Dermis microvascular lymphatic vessel endothelial cell (primary cell): Measurements from ENCODE around the gene SAFB2. TPM values are rescaled to one million over a fixed set of nuclear protein-coding genes. Genes with fewer than 3 reads are reported as not detected.

Source experiments
- DNase-seq, 2 donors: peaks; one replicate each; pipeline versions ENCODE4 v3.0.0 to v3.0.0-alpha.2; 2010; ENCODE audit warnings: low read depth in 2 of 2
- total RNA-seq: library from RNA; depleted of rRNA; stranded (reverse); fragments of >200 nt; gene quantifications from 2 replicates; pipeline ENCODE4 v1.2.1, GENCODE V29; 2014

Gene SAFB2
- total RNA-seq = 19.4 and 23.0 TPM in 2 replicates

DNA sequence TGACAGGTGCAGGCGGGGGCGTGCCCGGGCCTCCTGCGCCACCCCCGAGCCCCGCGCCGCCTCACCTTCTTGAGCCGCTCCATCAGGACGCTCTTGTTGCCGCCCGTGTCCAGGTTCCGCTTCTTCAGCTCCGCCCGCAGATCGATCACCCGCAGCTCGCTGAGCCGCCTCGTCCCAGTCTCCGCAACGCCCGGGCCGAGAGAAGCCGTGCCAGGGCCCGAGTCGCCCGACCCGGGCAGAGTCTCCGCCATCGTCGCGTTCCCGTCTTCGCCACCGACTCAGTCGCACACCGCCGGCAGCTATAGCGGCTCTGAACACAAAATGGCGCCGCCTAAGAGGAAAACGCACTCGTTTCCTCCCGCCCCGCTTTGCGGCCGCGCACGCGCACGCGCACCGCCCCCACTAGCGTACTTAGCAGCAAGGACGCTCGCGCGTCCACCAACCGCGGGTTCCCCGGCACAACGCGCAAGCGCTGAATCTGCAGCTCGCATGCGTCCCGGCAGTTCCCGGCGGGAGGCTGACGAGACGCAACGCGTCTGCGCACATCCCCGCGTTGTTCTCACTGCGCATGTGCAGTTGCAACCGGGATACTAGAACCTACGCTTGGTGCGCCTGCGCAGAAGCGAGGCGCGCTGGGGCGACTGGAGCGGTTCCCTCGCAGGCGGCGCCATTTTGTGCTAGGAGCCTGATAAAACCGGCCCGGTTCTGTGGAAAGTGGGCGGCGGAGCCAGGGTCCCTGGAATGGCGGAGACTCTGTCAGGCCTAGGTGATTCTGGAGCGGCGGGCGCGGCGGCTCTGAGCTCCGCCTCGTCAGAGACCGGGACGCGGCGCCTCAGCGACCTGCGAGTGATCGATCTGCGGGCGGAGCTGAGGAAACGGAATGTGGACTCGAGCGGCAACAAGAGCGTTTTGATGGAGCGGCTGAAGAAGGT is at the start of gene SAFB2, which contains the start of gene SAFB:
SAFB2 (minus strand) TSS at position 312 of the 932 bp plus-strand sequence; CDS start at position 251, 61 bp downstream.
SAFB (plus strand) TSS at position 619 of the 932 bp plus-strand sequence; CDS start at position 742, 123 bp downstream.
- DNase-seq = peak; percentile 99 to 100

DNA sequence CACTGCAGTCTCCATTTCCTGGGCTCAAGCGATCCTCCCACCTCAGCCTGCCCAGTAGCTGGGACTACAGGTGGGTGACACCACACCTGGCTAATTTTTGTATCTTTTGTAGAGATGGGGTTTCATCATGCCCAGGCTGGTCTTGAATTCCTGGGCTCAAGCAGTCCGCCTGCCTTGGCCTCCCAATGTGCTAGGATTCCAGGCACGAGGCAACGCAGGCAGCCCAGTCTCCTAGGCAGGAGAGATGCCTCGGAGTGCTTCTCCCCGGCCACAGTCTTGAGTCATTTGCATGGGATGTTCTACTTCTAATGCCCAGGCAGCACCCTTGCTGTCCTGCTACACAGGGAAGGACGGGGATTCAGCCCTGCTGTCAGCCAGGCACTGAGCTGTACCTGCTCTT is 49.0 kb upstream of the SAFB2 start:
- DNase-seq = no peak

DNA sequence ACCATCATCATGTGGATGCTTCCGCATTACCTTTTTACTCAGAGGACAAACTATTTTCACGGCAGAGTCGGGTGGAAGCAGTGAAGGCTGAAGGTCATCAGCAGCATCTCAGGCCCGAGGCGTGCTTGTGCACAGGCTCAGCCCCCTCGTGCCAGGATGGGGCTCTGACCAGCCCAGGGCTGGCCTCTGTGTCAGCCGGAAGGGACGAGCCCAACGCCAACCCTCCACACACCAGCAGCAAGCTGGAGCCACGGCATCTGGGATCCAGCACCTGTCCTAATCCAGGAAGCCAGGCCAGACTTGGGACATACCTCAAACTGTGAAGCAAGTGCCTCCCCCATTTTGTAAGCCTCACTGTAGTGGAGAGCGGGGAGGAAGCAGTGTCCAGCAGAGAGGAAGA is 46.6 kb upstream of the SAFB2 start:
- DNase-seq = no peak

DNA sequence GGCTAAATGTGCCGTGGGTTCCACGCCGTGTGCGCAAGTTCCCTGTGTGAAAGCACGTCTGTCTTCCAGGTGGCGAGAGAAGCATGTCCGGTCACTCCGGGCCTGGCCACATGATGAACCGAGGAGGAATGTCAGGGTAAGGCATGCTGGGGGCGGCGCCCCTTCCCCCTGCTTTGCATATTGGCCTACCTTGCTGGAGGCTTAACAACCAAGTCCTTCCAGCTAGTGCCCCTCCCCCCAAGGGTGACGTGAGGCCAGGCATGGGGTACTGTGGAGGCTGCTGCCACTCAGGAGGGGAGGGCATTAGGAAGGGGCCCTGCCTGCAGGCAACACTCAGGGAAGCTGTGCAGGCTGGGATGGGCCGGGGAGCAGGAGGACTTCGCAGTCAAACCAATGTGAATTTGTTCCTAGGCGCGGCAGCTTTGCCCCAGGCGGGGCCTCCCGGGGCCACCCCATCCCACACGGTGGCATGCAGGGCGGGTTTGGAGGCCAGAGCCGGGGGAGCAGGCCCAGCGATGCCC is 45.2 kb upstream of the SAFB2 start:
- no peak for DNase-seq

DNA sequence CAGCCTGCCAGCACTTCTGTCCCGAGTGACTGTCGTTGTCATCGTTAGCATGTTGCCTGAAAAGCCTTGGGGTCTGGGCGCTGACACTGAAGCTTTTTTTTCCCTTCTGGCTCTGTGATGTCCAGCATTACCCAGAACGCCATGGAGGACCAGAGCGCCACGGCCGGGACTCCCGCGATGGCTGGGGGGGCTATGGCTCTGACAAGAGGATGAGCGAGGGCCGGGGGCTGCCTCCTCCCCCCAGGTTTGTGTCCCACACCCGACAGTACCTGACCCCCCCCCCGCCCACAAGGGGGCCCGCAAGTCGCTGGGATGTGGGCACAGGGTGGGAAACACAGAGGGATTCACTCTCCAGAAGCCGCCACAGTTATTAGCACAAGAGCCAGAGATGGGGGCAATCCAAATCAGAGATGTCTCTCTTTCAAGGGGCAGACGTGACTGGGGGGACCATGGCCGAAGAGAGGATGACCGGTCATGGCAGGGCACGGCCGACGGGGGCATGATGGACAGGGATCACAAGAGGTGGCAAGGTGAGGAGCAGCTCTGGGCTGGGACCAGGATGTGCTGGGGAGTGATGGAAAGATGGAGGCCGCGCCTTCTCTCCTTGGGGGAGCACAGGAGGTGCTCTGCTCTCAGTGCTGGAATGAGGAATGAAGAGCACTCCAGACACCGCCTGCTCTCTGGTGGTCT is 44.5 kb upstream of the SAFB2 start:
- no peak for DNase-seq

DNA sequence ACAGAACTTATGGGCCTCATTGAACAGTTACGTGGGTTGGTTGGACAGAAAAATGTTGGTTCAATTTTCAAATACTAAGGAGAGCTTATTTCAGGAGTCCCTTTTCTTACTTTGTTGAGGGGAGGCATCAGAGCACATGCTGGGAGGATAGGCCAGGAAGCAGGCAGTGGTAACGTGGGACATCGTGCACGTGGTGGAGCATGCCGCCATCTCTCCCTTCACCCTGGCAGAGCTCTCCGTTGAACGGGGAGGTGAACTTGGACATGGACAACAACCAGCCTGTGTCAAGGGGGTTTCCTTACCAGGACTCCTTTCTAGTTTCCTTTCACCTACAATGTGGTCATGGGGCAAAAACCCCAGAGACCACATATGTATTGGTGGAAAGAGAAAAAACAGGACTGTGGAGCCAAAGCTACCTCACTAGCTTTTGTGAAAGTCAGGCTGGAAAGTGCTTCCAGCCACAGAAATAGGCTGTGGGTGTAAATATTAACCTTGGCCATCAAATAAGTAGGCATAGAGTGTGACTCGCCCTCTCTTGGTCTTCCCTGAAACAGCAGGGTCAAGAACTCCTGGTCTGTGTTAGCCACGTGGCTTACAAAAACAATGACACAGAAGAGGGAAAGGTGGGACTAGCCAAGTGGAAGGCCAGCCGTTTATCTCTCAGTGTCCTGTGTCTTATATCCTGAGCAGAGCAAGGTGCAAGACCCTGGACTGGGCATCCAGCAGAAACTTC is 43.4 kb upstream of the SAFB2 start:
- peak; percentile 32 to 70 for DNase-seq

DNA sequence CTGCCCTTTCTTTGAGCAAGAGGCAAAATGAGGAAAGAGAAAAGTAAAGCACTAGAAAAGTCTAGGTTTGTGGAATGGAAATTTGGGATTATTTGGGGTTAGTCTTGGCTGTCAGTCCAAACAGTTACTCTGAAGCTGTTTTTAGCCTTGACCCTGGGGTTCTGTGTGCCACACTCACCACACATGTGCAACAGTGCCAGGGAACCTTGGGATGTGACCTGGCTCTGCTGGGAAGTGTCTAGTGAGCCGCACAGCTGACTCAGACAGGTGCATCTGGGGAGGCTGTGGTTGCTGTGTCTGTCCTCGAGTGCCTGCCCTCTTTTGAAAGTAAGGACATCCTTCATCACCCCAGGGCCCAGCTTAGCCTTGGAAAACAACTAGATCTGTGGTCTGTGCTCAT is 41.9 kb upstream of the SAFB2 start:
- DNase-seq = no peak

DNA sequence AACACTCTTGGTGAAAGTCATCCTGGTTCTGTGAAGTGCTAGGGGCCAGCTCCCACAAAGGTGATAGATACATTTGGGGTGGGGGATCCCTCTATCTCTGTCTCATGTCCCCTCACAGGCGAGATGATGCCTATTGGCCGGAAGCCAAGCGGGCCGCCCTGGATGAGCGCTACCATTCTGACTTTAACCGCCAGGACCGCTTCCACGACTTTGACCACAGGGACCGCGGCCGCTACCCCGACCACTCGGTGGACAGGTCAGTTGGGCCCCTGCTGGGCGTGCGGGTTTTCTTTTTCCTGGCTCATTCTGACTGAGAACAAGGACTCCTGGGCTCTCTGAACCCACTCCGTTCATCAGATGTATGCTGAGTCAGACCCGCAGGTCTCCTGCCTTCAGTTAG is 41.3 kb upstream of the SAFB2 start:
- no peak for DNase-seq

DNA sequence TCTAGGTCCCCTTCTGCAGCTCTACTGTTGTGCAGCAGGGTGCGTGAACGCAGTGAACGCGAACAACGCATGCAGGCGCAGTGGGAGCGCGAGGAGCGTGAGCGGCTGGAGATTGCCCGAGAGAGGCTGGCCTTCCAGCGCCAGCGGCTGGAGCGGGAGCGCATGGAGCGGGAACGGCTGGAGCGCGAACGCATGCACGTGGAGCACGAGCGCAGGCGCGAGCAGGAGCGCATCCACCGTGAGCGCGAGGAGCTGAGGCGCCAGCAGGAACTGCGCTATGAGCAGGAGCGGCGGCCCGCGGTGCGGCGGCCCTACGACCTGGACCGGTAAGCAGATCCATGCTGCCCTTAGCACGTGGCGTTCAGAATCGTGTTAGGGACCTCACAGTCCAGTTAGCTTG is 38.9 kb upstream of the SAFB2 start:
- DNase-seq = no peak

DNA sequence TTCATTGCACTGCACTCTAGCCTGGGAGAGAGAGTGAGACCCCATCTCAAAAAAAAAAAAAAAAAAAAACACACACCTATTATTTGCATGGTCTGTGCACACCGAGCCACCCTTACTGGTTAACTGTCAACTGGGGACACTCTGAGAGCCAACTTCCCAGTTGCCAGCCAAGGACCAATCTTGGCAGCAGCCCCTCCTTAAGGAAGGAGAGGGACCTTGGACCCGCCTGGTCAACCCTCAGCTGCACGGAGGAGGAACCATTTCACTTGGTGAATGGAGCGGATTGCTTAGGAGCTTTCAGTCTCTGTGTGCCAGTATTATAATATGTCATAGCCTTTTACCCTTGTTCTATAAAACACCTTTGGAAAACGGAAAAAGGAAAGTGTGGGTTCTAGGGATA is 32.8 kb upstream of the SAFB2 start:
- no peak for DNase-seq

DNA sequence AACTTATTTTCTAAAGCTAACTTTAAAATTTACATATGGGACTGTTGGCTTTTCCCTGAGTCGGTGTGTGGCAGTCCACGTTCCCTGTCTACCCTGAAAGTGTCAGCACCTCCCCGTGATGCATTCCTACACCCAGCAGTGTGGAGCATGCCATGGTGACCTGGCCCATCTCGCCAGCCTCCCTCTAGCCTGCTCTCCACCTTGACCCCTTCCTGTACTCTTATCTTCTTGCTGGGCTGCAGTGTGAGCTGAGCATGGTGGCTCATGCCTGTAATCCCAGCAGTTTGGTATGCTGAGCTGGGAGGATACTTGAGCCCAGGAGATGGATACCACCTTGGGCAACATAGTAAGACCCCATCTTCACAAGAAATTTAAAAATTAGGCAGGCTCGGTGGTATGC is 32.4 kb upstream of the SAFB2 start:
- no peak for DNase-seq

DNA sequence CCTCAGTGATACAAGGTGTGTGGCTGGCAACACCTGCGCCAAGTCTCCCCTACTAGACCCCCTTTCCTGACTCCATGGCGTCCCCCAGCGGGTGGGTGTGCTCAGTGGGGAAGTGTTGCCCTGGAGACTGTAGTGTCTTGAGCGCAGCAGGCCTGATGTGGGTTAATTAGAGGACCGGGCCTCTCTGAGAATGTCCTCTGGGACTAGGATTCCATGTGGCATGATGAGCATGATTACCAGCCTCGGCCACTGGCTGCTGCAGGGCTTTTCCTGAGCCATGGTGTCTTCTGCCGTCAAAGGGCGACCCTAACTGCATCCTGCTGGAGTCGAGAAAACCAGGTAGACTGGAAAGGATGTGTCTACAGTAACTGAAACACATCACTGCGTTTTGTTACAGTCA is 29.7 kb upstream of the SAFB2 start:
- DNase-seq = no peak

DNA sequence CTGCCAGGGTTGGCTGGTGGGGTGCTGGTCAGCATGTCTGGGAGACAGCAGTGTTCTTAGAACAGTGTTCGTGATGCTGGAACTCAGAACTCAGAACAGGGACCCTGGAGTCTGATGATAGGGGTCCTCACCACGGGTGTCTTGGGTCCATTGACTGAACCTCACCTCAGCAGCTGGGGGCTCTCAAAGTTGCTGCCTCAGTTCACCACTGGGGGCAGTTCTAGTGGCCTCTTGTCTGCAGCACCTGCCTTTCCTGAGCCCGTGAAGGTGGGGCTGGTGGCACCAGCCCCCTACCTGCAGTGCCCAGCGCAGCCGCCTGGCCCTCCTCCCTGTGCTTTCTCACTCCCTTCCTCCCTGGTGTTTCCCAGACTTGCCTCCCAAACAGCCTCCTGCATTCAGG is 28.8 kb upstream of the SAFB2 start:
- no peak for DNase-seq

DNA sequence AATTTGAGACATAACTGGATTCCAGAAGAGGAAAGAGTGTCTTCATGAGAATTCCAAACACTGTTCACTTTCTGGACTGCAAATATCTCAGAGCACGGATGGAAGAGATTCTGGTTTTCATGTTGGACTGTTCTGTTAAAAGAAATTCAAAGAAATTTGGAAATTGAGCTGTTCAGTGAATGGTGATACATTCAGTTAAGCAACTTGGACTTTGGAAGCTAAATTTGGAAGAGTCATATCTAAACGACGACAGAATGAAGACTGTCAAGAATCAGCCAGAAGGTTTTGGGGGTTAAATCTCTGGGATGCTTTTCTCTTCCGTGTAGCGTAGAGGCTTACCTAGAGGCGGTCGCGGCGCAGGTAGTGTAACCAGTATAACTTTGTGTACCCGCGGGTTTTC is 25.9 kb upstream of the SAFB2 start:
- no peak for DNase-seq

DNA sequence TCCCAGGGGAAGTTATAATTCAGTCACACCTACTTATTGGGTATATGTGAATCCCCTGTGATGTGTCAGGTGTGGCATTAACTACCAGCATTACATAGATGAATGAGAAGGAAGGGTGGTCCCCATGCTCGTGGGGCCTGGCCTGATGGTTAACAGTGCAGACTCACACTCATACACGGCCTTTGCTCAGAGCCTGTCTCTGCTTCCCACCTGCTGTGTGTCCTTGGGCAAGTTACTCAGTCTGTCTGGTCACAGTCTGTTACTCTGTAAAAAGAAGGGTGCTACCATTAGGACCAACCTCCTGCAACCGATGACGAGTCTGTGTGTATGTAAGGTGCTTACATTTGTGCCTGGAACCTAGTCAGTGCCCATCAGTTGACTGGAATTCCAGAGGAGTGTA is 24.1 kb upstream of the SAFB2 start:
- DNase-seq = no peak

DNA sequence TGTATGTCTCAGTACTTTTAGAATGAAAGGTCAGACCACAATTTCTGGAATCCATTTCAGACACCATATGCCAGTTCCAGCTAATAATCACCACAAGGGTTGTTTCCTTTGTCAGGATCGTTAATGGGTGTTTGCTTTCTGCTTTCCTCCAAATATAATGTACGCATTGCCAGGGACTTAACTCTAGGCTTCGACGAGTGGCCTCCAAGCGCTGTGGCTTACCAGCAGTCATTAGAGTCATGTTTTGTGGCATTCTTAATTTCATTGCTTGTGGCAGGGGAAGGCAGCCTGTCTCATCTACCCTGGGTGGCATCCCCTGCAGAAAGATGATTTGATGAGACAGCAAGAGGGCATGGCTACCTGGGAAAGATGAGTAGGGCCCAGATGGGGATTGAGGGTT is 22.8 kb upstream of the SAFB2 start:
- DNase-seq = no peak

DNA sequence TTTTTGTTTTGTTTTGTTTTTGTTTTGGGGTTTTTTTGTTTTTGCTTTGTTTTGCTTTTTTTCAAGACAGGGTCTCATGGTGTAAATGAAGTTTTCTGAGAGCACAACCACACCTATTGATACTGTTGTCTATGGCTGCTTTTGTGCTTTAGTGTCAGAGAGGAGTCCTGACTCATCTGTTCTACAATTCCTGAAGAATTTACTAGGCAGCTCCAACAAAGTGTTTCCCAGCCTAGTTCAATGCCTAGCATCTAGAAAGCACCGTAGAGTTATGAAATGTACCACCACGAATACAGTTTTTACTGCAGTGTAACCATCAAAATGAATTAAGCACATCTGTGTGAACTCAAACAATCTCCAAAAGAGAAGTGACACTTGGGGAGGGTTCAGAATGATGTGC is 21.5 kb upstream of the SAFB2 start:
- no peak for DNase-seq

DNA sequence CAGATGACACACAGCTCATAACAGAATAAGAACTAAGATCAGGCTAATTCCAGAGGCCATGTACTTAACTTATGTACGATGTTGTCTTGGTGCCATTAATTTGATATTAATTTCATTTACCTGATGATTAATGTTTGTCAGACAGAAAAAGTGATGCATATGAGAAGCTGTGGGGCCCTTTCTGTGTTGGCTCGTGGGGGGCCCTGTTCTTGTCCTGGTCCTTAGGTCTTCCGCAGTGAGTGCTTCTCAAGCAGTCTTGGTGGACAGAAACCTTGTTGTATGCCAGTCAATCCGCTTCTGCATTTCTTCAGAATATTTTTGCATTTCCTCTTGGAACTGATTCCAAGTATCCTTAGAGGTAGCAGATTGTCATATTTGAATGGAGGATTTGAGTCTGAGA is 20.5 kb upstream of the SAFB2 start:
- DNase-seq = no peak

DNA sequence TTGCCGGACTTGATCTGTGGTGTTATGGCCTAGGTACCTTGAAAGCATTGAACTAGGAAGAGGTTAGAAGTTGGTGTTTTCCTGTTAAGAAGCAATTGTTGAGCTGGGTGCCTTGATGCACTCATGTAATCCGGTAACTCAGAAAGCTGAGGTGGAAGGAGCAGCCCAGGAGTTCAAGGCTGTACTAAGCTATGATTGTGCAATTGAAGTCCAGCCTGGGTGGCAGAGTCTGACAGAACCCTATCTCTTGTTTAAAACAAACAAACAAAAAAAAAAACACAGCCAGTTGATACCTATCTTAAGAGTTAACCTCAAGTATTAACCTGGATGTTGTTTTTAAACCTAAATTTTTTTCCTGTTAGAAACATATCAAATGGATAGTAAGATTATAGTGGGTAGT is 19.6 kb upstream of the SAFB2 start:
- no peak for DNase-seq

DNA sequence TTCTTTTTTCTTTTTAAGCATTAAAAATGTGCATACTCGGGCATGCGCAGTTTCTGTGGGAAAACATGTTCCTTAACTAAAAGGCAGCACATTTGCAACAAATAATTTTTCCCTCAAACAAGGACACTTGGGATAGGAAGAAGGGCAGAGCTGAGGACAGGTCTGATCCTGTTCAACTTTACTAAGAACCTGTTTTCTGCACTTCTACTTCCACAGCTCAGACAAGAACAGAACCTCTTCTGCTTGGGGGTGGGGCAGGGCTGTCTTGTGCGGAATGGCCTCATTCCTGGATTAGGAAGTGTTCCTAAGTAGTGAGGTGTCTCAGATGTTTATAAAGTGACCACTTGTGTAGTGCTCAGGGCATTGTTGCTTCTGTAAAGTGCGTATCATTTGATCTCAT is 18.6 kb upstream of the SAFB2 start:
- DNase-seq = no peak

DNA sequence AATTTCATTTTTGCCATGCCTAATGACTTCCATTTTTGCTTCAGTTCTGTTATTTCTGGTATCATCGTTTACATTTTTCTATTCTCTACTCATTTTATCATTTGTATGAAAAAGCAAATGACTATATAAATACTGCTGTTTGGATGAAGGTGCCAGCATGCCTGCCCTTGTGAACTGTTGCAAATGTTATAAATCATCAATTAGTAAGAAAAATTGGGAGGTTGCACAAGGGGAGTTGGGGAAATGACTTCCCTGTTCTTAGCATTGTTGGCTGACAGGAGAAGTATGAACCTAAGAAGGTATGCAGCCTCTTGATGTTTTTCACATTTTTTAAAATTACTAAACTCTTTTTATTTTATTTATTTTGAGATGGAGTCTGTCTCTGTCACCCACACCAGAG is 15.4 kb upstream of the SAFB2 start:
- no peak for DNase-seq

DNA sequence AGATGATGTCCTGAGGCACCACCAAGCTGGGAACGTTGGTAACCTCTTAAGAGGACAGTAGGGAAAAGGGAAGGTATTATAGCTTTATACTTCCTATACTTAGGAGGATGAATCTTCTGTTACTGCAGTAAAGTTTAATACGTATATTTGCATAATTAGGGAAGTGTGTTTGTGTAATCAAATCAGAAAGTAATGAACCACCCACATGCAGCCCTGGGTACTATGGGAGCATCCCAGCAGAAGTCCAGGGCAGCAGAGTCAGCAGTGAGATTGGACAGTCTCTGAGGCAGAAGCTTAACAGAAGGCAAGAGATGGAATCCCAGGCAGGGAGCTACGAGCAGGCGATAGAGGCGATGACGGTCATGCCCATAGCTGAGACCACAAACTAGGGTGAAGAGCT is 12.9 kb upstream of the SAFB2 start:
- DNase-seq = no peak
